T-cell (primary cell): Measurements from ENCODE around the gene FBXO2. TPM values are rescaled to one million over a fixed set of nuclear protein-coding genes. Genes with fewer than 3 reads are reported as not detected.
A peak's percentile ranks its signal among the peaks of the same experiment; 100 is the strongest.
"Not testable (repeated sequence)": the region's sequence is repeated elsewhere in the genome, so short reads cannot be mapped to it uniquely, and the experiment has no call there.

Experiments used
- ATAC-seq, 4 experiments: fragments of 200-7000 bp in 3 of 4; fragments of 150-1000 bp in 1 of 4; cut with Tn5 transposase; replicated peaks in 1 of 4; 1 replicate in 3 of 4; 2 replicates in 1 of 4; pipeline ENCODE4 v1.10.0; 2021; ENCODE audit warnings: moderate library complexity in 3 of 4, mild to moderate bottlenecking in 2 of 4, moderate number of reproducible peaks in 1 of 4
- CTCF ChIA-PET, 2 donors: fragments of 300-600 bp; sonication (Branson Sonifier 250); formaldehyde crosslinking; loops; one replicate each; lab custom pipeline; 2022; ENCODE audit warnings: antibody characterized with exemption in 2 of 2; lab: Charles Lee
- POLR2A ChIA-PET, 2 donors: fragments of 300-600 bp; sonication (Branson Sonifier 250); formaldehyde crosslinking; loops; one replicate each; lab custom pipeline; 2022; ENCODE audit warnings: antibody characterized with exemption in 2 of 2; lab: Charles Lee
- DNase-seq, 35 experiments: peaks; one replicate each; pipeline versions ENCODE4 v3.0.0 to v3.0.0-alpha.2; 2013 to 2023
- H3K27ac ChIP-seq: one replicate; pipeline ENCODE4 v1.5.1; 2013; ENCODE audit warnings: low read length
- H3K27me3 ChIP-seq, 2 experiments: replicated peaks in 1 of 2; 1 replicate in 1 of 2; 2 replicates in 1 of 2; pipeline versions ENCODE4 v1.6.1 to v1.7.0; 2013; ENCODE audit warnings: low read length in 1 of 2, mixed read lengths in 1 of 2; ENCODE audit not compliant: control insufficient read depth in 2 of 2, insufficient read depth in 2 of 2; ENCODE audit errors: extremely low read depth in 1 of 2
- H3K36me3 ChIP-seq, 2 donors: 1 replicate in 1 of 2; 2 replicates in 1 of 2; pipeline versions ENCODE4 v1.6.1 to v1.7.0; 2013; ENCODE audit warnings: low read length in 1 of 2; ENCODE audit not compliant: control insufficient read depth in 2 of 2, insufficient read depth in 1 of 2; ENCODE audit errors: extremely low read depth in 1 of 2
- H3K4me1 ChIP-seq, 2 experiments: 1 replicate in 1 of 2; 2 replicates in 1 of 2; pipeline versions ENCODE4 v1.6.1 to v1.7.0; 2013; ENCODE audit warnings: low read length in 2 of 2, mixed read lengths in 1 of 2; ENCODE audit not compliant: insufficient read depth in 2 of 2, control insufficient read depth in 1 of 2; ENCODE audit errors: extremely low read depth in 1 of 2
- H3K4me3 ChIP-seq, 2 donors: 1 replicate in 1 of 2; 2 replicates in 1 of 2; pipeline versions ENCODE4 v1.5.1 to v1.7.0; 2013; ENCODE audit warnings: mild to moderate bottlenecking in 2 of 2, low read length in 1 of 2, moderate library complexity in 1 of 2; ENCODE audit not compliant: control insufficient read depth in 1 of 2; ENCODE audit errors: extremely low read depth in 1 of 2
- H3K9me3 ChIP-seq: 2 replicates; pipeline ENCODE4 v1.7.0; 2013
- H3K27ac Mint-ChIP-seq, 2 donors: one replicate each; pipeline ENCODE4 v1.8.0; 2020 to 2021; ENCODE audit warnings: mild to moderate bottlenecking in 2 of 2, mixed read lengths in 2 of 2
- H3K27me3 Mint-ChIP-seq, 2 donors: one replicate each; pipeline ENCODE4 v1.8.0; 2021 to 2022; ENCODE audit warnings: mixed read lengths in 2 of 2
- H3K36me3 Mint-ChIP-seq: one replicate; pipeline ENCODE4 v1.8.0; 2021; ENCODE audit warnings: mixed read lengths
- H3K4me1 Mint-ChIP-seq, 3 donors: one replicate each; pipeline ENCODE4 v1.8.0; 2020 to 2022; ENCODE audit warnings: mixed read lengths in 3 of 3, mild to moderate bottlenecking in 1 of 3
- H3K4me3 Mint-ChIP-seq, 3 donors: one replicate each; pipeline ENCODE4 v1.8.0; 2020 to 2022; ENCODE audit warnings: mild to moderate bottlenecking in 3 of 3, mixed read lengths in 3 of 3, moderate library complexity in 3 of 3
- H3K9me3 Mint-ChIP-seq, 3 donors: one replicate each; pipeline ENCODE4 v1.8.0; 2020 to 2022; ENCODE audit warnings: mixed read lengths in 3 of 3
- WGBS: methylation state at CpG from one replicate; pipeline ENCODE4 v1.1.5; 2013; ENCODE audit warnings: missing lambda C conversion rate; ENCODE audit not compliant: insufficient coverage; 5-methylcytosine and 5-hydroxymethylcytosine counted together
- total RNA-seq, 35 experiments: library from RNA in 6 of 35; stranded (reverse) in 6 of 35; fragments of 120-200 nt in 1 of 35; gene quantifications; one replicate each; pipeline versions ENCODE4 v1.2.1 to v1.2.4 and lab custom pipeline; 2013 to 2026

Gene FBXO2
- total RNA-seq, 5 donors from 2014 or later (not counting 1 experiment from before 2014, with no cell fraction given) = 4.7 to 8.4 (median 6.3) TPM

DNA sequence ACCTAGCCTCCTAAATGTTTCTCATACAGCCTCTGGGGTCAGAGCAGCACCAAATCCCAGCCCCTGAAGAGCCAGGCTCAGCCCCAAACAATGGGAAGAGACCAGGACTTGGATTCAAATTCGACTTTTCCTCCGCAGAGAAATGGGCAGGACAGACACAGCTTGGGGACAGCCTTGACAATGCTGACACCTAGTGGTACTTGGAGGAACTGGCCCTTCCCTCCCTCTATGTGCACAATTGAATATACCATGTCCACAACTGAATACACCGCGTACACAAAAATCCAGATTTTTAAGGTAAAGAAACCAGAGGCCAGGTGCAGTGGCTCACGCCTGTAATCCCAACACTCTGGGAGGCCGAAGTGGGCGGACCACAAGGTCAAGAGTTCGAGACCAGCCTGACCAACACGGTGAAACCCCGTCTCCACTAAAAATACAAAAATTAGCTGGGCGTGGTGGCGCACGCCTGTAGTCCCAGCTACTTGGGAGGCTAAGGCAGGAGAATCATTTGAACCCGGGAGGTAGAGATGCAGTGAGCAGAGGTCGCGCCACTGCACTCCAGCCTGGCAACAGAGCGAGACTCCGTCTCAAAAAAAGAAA is 11.7 kb downstream of the FBXO2 start:
- H3K9me3 ChIP-seq, H3K4me1 ChIP-seq, H3K4me1 Mint-ChIP-seq, H3K27me3 Mint-ChIP-seq, H3K36me3 ChIP-seq, H3K4me3 ChIP-seq, H3K27ac ChIP-seq, H3K36me3 Mint-ChIP-seq, H3K4me3 Mint-ChIP-seq, H3K27ac Mint-ChIP-seq, H3K9me3 Mint-ChIP-seq, POLR2A ChIA-PET: not testable (repeated sequence)
- WGBS = 24% methylated on average over 8 of the region's 18 CpGs
- peaks cover 0 to 21% of the 10 kb centered on the region in 2 experiments for H3K27me3 ChIP-seq
- ATAC-seq (peak; percentile 72 to 76 (median 74)), DNase-seq (peak in 33 of 35 experiments; percentile 12 to 87 (median 60))
- CTCF ChIA-PET = interaction anchor here (0.5 to 4.3 kb wide), 9 partner anchors 22 to 611 kb away, joined by 3 to 24 read pairs (median 6); no protein-coding TSS in a partner anchor

DNA sequence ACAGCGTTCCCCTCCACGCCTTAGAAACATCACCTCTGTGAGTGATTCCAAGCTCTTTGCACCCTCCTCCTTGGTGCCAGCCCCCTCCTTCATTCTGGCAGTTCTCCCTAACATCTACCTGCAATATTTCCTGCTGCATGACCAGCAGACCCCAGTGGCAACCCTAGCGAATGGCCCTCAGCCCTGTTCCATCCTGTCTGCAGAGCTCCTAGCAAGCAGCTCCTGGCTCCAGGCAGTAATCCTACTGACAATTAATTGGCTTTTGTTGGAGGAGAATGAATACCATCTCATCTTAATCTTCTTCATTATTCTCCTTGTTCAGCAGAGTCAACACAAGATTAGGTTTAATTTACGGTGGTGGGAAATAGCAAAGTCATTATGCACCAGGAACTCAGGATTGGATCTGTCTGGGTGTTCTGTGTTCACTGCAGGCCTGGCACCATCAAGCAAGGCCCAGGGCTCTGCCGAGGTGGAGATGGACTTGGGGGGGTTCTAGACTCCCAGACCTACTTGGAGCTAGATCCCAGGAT is 12.4 kb downstream of the FBXO2 start:
- no peaks in the 10 kb centered on the region for H3K36me3 ChIP-seq
- H3K27me3 ChIP-seq = peaks cover 0 to 28% of the 10 kb centered on the region in 2 experiments
- no peaks in the 10 kb centered on the region for H3K9me3 Mint-ChIP-seq
- no peaks in the 10 kb centered on the region for H3K9me3 ChIP-seq
- no peaks in the 10 kb centered on the region for H3K36me3 Mint-ChIP-seq
- ChIA-PET POLR2A (no interaction called here), CTCF (interaction anchor here (0.6 to 4.3 kb wide), 8 partner anchors 22 to 604 kb away, joined by 3 to 24 read pairs (median 6); partner anchors contain the start of gene FBXO6 (in 1 of the 2))
- DNase-seq (no peak), ATAC-seq (no peak)
- no peak overlapping the region for H3K27ac ChIP-seq
- H3K4me1 ChIP-seq = no peaks in the 10 kb centered on the region
- H3K4me3 Mint-ChIP-seq = no peak overlapping the region
- H3K4me3 ChIP-seq = no peak overlapping the region
- peaks cover 0 to 8% of the 10 kb centered on the region in 2 donors for H3K27me3 Mint-ChIP-seq
- WGBS = 77% methylated on average over 3 of the region's 5 CpGs
- peaks cover 0 to 2% (median 0%) of the 10 kb centered on the region in 3 donors for H3K4me1 Mint-ChIP-seq
- H3K27ac Mint-ChIP-seq = no peak overlapping the region

DNA sequence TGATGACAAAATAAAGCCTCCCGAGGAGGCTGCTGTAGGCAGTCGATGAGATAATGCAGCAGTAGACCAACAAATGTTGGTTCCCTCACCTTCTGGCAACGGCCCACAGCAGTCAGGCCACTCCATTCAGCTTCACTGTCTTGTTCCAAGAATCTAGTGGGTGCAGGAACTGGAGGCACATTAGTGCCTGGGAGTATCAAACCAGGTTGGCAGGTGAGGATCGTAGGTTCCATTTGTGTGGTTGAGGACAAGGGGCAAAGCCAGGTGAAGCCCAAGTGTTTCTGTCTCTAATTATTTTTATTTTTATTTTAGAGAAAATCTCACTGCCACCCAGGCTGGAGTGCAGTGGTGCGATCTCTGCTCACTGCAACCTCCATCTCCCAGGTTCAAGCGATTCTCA is 13.3 kb downstream of the FBXO2 start:
- Mint-ChIP-seq H3K27ac (no peak overlapping the region), H3K27me3 (peaks cover 3 to 16% of the 10 kb centered on the region in 2 donors), H3K4me1 (peaks cover 0 to 2% (median 0%) of the 10 kb centered on the region in 3 donors), H3K9me3 (no peaks in the 10 kb centered on the region), H3K4me3 (no peak overlapping the region), H3K36me3 (no peaks in the 10 kb centered on the region)
- Histone ChIP-seq H3K27ac (no peak overlapping the region), H3K9me3 (no peaks in the 10 kb centered on the region), H3K4me3 (no peak overlapping the region), H3K4me1 (no peaks in the 10 kb centered on the region), H3K36me3 (no peaks in the 10 kb centered on the region), H3K27me3 (peaks cover 0 to 31% of the 10 kb centered on the region in 2 experiments)
- POLR2A ChIA-PET = no interaction called here
- WGBS = no CpG with 5 or more reads among the region's 6 CpGs
- CTCF ChIA-PET = interaction anchor here (1.2 to 4.3 kb wide), 3 partner anchors 23 to 399 kb away, joined by 3 to 24 read pairs (median 7); partner anchors contain the start of gene FBXO6 (in 1 of the 2)
- no peak for ATAC-seq
- no peak for DNase-seq

DNA sequence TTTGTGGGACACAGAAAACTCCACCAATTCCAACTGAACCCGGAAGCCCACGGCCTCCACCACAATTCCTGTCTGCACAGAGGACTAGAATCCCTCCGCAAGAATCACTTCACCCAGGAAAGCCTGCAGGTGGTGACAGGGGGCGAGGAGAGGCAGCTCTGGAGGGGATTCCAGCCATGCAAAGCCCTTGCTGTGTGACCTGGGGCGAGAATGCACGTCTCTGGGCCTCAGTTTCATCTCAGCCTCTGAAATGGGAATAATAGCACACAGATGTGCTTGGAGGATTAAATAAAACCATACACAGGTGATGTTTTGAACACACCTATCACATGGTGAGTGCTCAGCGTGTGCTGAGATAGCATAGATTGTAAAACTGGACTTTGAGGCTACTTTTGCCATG is 14.1 kb downstream of the FBXO2 start:
- H3K36me3 Mint-ChIP-seq = no peaks in the 10 kb centered on the region
- H3K4me3 ChIP-seq = no peak overlapping the region
- H3K4me1 Mint-ChIP-seq = peaks cover 0 to 2% (median 0%) of the 10 kb centered on the region in 3 donors
- no peaks in the 10 kb centered on the region for H3K9me3 Mint-ChIP-seq
- no peak overlapping the region for H3K27ac Mint-ChIP-seq
- peaks cover 0 to 34% of the 10 kb centered on the region in 2 experiments for H3K27me3 ChIP-seq
- H3K4me3 Mint-ChIP-seq = no peak overlapping the region
- POLR2A ChIA-PET = no interaction called here
- no peak for DNase-seq
- CTCF ChIA-PET = interaction anchor here in 1 of 2 donors (0.6 kb wide), 2 partner anchors 103 to 394 kb away, joined by 7 read pairs; no protein-coding TSS in a partner anchor
- H3K9me3 ChIP-seq = no peaks in the 10 kb centered on the region
- H3K36me3 ChIP-seq = no peaks in the 10 kb centered on the region
- no peak for ATAC-seq
- no CpG with 5 or more reads among the region's 7 CpGs for WGBS
- no peaks in the 10 kb centered on the region for H3K4me1 ChIP-seq
- H3K27ac ChIP-seq = no peak overlapping the region
- H3K27me3 Mint-ChIP-seq = peaks cover 6 to 20% of the 10 kb centered on the region in 2 donors

DNA sequence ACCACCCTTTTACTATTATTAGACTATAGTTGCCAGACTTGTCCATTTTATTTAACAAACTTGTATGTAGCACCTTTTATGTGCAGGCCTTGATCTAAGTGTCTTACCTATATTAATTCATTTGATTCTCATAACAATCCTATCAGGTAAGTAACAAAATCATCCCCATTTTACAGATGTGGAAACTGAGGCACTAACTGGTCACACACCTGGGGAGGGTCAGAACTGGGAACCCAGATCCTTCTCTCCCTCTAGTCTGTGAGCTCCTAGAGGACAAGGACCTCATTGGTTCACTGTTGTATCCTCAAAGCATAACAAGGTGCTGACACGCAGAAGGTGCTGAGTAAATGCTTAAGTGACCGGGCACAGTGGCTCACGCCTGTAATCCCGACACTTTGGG is 14.9 kb downstream of the FBXO2 start:
- ChIA-PET CTCF (interaction anchor here (0.6 to 0.7 kb wide), 2 partner anchors 67 to 394 kb away, joined by 3 read pairs; no protein-coding TSS in a partner anchor), POLR2A (no interaction called here)
- ATAC-seq (no peak), DNase-seq (no peak)
- 89% methylated on average over 3 of the region's 4 CpGs for WGBS
- no peaks in the 10 kb centered on the region for H3K4me1 ChIP-seq
- no peak overlapping the region for H3K4me3 Mint-ChIP-seq
- no peak overlapping the region for H3K27ac Mint-ChIP-seq
- peaks cover 10 to 24% of the 10 kb centered on the region in 2 donors for H3K27me3 Mint-ChIP-seq
- H3K36me3 Mint-ChIP-seq = no peaks in the 10 kb centered on the region
- no peaks in the 10 kb centered on the region for H3K9me3 Mint-ChIP-seq
- peaks cover 0 to 39% of the 10 kb centered on the region in 2 experiments for H3K27me3 ChIP-seq
- no peak overlapping the region for H3K4me3 ChIP-seq
- no peaks in the 10 kb centered on the region for H3K9me3 ChIP-seq
- peaks cover 0 to 2% (median 0%) of the 10 kb centered on the region in 3 donors for H3K4me1 Mint-ChIP-seq
- H3K27ac ChIP-seq = no peak overlapping the region
- no peaks in the 10 kb centered on the region for H3K36me3 ChIP-seq

DNA sequence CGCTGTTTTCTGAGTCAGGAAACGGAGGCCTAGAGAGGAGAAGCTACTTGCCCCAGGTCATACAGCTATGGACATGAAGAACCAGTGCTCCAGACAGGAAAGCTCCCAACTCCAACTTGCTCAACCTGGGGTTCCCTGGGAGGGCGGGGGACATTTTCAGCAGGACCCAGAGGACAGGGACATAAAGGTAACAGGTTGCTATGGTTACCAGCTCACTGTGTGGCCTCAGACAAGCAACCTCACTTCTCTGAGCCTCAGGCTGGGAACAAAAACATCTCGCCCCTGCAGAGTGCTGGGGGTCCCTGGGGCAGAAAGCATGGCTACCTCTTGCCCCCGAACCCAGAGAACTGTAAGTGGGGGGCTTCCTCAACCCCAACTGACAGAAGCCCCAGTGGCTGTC is 16.1 kb downstream of the FBXO2 start:
- Histone ChIP-seq H3K36me3 (no peaks in the 10 kb centered on the region), H3K27me3 (peaks cover 0 to 46% of the 10 kb centered on the region in 2 experiments), H3K27ac (no peak overlapping the region), H3K4me3 (no peak overlapping the region), H3K4me1 (no peaks in the 10 kb centered on the region), H3K9me3 (no peaks in the 10 kb centered on the region)
- Mint-ChIP-seq H3K27me3 (peaks cover 10 to 24% of the 10 kb centered on the region in 2 donors), H3K9me3 (no peaks in the 10 kb centered on the region), H3K27ac (no peak overlapping the region), H3K4me3 (no peak overlapping the region), H3K4me1 (peaks cover 0 to 2% (median 0%) of the 10 kb centered on the region in 3 donors), H3K36me3 (no peaks in the 10 kb centered on the region)
- 46% methylated on average over 4 of the region's 5 CpGs for whole genome bisulfite sequencing
- no peak for ATAC-seq
- POLR2A ChIA-PET = no interaction called here
- CTCF ChIA-PET = interaction anchor here (0.5 kb wide), 2 partner anchors 636 to 851 kb away, joined by 3 to 6 read pairs; no protein-coding TSS in a partner anchor
- DNase-seq = no peak
